ENCODE measurements around the gene PICALM. TPM values are rescaled to one million over a fixed set of nuclear protein-coding genes. Genes with fewer than 3 reads are reported as not detected.

PICALM gene
- total RNA-seq, 1 experiment from 2014 or later = 321 TPM

GRCh38 chr11:85977751-85978160, 91.1 kb downstream of the PICALM start:
- Mint-ChIP-seq H3K27ac (ENCODE audit: unreplicated experiment) (no peak overlapping the region), H3K4me1 (ENCODE audit: low read depth, unreplicated experiment) (no peaks in the 10 kb centered on the region), H3K36me3 (ENCODE audit: insufficient read depth, unreplicated experiment) (peaks cover 83% of the 10 kb centered on the region), H3K9me3 (ENCODE audit: unreplicated experiment) (no peaks in the 10 kb centered on the region), H3K27me3 (ENCODE audit: insufficient read depth, unreplicated experiment) (no peaks in the 10 kb centered on the region), H3K4me3 (ENCODE audit: unreplicated experiment) (no peak overlapping the region)
- H3K9me3 ChIP-seq = no peaks in the 10 kb centered on the region
- H3K27me3 ChIP-seq (replicated peaks; ENCODE audit: control insufficient read depth, insufficient read depth, low read length) = no peaks in the 10 kb centered on the region
- H3K4me1 ChIP-seq = no peaks in the 10 kb centered on the region
- POLR2A ChIA-PET = no interaction called here
- no peak for DNase-seq
- intact Hi-C loops (cut with micrococcal nuclease; ENCODE audit: unreplicated experiment) = no loop called here
- H3K36me3 ChIP-seq (ENCODE audit: control insufficient read depth, insufficient read depth, low read length) = peaks cover 3% of the 10 kb centered on the region; the same call in 1 of the 2 replicates
- H3K4me3 ChIP-seq (ENCODE audit: low read depth, low read length) = no peak overlapping the region
- no TSS peak for BruUV-seq (replicated peaks)
- CTCF ChIA-PET = no interaction called here
- no peak for TF ChIP-seq CTCF (IDR thresholded peaks at IDR 0.05; ENCODE audit: insufficient read depth in 1 of 2, low read depth in 1 of 2, low read length in 1 of 2, severe bottlenecking in 1 of 2, unreplicated experiment in 1 of 2)

GRCh38 chr11:85976525-85976924, 92.4 kb downstream of the PICALM start:
- Mint-ChIP-seq H3K27me3 (ENCODE audit: insufficient read depth, unreplicated experiment) (no peaks in the 10 kb centered on the region), H3K27ac (ENCODE audit: unreplicated experiment) (no peak overlapping the region), H3K36me3 (ENCODE audit: insufficient read depth, unreplicated experiment) (peaks cover 82% of the 10 kb centered on the region), H3K9me3 (ENCODE audit: unreplicated experiment) (no peaks in the 10 kb centered on the region), H3K4me1 (ENCODE audit: low read depth, unreplicated experiment) (no peaks in the 10 kb centered on the region), H3K4me3 (ENCODE audit: unreplicated experiment) (no peak overlapping the region)
- H3K4me1 ChIP-seq = no peaks in the 10 kb centered on the region
- CTCF ChIA-PET = interaction anchor here (0.5 to 0.6 kb wide), 2 partner anchors 231 to 646 kb away, joined by 3 read pairs; no protein-coding TSS in a partner anchor
- no peak for DNase-seq
- no peaks in the 10 kb centered on the region for H3K9me3 ChIP-seq
- no TSS peak for BruUV-seq (replicated peaks)
- H3K4me3 ChIP-seq (ENCODE audit: low read depth, low read length) = no peak overlapping the region
- H3K36me3 ChIP-seq (ENCODE audit: control insufficient read depth, insufficient read depth, low read length) = peaks cover 6% of the 10 kb centered on the region
- H3K27me3 ChIP-seq (replicated peaks; ENCODE audit: control insufficient read depth, insufficient read depth, low read length) = no peaks in the 10 kb centered on the region
- TF ChIP-seq CTCF (IDR thresholded peaks at IDR 0.05; ENCODE audit: insufficient read depth in 1 of 2, low read depth in 1 of 2, low read length in 1 of 2, severe bottlenecking in 1 of 2, unreplicated experiment in 1 of 2) = no peak
- POLR2A ChIA-PET = no interaction called here
- intact Hi-C loops (cut with micrococcal nuclease; ENCODE audit: unreplicated experiment) = no loop called here

GRCh38 chr11:85974122-85974521, 94.8 kb downstream of the PICALM start:
- intact Hi-C loops (cut with micrococcal nuclease; ENCODE audit: unreplicated experiment) = no loop called here
- H3K9me3 Mint-ChIP-seq (ENCODE audit: unreplicated experiment) = no peaks in the 10 kb centered on the region
- no peak overlapping the region for H3K4me3 ChIP-seq (ENCODE audit: low read depth, low read length)
- ChIA-PET CTCF (no interaction called here), POLR2A (no interaction called here)
- H3K36me3 Mint-ChIP-seq (ENCODE audit: insufficient read depth, unreplicated experiment) = peaks cover 91% of the 10 kb centered on the region
- peaks cover 10% of the 10 kb centered on the region for H3K4me1 Mint-ChIP-seq (ENCODE audit: low read depth, unreplicated experiment)
- no peaks in the 10 kb centered on the region for H3K27me3 Mint-ChIP-seq (ENCODE audit: insufficient read depth, unreplicated experiment)
- BruUV-seq (replicated peaks) = no TSS peak
- peaks cover 7% of the 10 kb centered on the region for H3K36me3 ChIP-seq (ENCODE audit: control insufficient read depth, insufficient read depth, low read length)
- no peaks in the 10 kb centered on the region for H3K4me1 ChIP-seq
- H3K27ac Mint-ChIP-seq (ENCODE audit: unreplicated experiment) = no peak overlapping the region
- TF ChIP-seq CTCF (IDR thresholded peaks at IDR 0.05; ENCODE audit: insufficient read depth in 1 of 2, low read depth in 1 of 2, low read length in 1 of 2, severe bottlenecking in 1 of 2, unreplicated experiment in 1 of 2) = no peak
- DNase-seq = no peak
- no peak overlapping the region for H3K4me3 Mint-ChIP-seq (ENCODE audit: unreplicated experiment)
- H3K9me3 ChIP-seq = no peaks in the 10 kb centered on the region
- H3K27me3 ChIP-seq (replicated peaks; ENCODE audit: control insufficient read depth, insufficient read depth, low read length) = no peaks in the 10 kb centered on the region

Measured in Caco-2 (cell line).